ENCODE data around the gene EN2.

The EN2 gene

GRCh38 chr7:155447603-155448002 lies 10.3 kb upstream of the EN2 start:
- TF ChIP-seq, protein P1, sequence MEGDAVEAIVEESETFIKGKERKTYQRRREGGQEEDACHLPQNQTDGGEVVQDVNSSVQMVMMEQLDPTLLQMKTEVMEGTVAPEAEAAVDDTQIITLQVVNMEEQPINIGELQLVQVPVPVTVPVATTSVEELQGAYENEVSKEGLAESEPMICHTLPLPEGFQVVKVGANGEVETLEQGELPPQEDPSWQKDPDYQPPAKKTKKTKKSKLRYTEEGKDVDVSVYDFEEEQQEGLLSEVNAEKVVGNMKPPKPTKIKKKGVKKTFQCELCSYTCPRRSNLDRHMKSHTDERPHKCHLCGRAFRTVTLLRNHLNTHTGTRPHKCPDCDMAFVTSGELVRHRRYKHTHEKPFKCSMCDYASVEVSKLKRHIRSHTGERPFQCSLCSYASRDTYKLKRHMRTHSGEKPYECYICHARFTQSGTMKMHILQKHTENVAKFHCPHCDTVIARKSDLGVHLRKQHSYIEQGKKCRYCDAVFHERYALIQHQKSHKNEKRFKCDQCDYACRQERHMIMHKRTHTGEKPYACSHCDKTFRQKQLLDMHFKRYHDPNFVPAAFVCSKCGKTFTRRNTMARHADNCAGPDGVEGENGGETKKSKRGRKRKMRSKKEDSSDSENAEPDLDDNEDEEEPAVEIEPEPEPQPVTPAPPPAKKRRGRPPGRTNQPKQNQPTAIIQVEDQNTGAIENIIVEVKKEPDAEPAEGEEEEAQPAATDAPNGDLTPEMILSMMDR (IDR thresholded peaks at IDR 0.05; ENCODE audit: low read depth, low read length, missing control alignments): no peak
- H3K4me3 ChIP-seq (ENCODE audit: low read depth, low read length): no peak overlapping the region
- DNase-seq (ENCODE audit: low read depth): no peak

- TF ChIP-seq, protein P1 (IDR thresholded peaks at IDR 0.05; ENCODE audit: low read depth, low read length, missing control alignments): no peak
- DNase-seq (ENCODE audit: low read depth): no peak
- no peak overlapping the region for H3K4me3 ChIP-seq (ENCODE audit: low read depth, low read length)
Measured at GRCh38 chr7:155448632-155449007, 9.3 kb upstream of the EN2 start.

DNA sequence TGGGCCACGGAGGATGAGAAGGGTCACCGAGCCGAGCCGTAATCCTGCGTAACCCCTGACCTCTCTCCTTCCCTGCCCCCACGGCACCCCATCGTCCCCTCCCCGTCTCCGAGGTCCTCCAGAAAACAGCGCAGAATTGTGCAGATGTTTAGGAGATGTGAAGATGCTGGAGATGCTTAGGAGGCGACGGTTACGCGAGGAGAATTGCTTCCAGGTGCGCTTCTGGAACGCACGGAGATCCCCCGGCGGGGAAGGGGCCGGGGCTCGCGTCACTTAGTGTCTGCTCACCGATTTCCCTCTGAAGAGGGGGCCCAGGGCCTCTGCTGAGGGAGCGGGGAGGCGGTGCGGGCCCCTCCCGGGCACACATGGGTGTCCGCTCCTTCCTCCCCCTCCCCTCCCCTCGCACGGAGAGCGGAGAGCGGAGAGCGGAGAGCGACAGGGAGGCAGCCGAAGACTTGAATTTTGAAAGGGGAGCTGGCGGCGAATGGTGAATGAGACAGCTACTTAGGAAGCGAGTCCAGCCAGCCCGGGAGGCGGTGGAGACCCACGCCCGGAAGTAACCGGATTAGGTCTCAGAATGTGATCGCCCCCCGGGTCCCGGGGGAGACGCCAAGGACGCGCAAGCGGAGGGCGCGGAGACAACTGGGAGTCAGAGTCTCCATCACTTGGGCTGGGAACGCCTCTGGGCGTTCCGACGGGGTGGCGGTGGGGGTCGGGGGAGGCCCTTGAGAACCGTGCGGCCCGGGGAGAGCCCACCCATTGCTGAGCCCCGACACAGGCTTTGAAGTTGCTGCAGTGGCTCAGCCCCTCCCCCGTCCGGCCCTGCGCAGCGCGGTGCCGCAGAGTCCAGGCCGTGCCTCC lies 8.7 kb upstream of the EN2 start:
- DNase-seq (ENCODE audit: low read depth): no peak
- no peak overlapping the region for H3K4me3 ChIP-seq (ENCODE audit: low read depth, low read length)

DNA sequence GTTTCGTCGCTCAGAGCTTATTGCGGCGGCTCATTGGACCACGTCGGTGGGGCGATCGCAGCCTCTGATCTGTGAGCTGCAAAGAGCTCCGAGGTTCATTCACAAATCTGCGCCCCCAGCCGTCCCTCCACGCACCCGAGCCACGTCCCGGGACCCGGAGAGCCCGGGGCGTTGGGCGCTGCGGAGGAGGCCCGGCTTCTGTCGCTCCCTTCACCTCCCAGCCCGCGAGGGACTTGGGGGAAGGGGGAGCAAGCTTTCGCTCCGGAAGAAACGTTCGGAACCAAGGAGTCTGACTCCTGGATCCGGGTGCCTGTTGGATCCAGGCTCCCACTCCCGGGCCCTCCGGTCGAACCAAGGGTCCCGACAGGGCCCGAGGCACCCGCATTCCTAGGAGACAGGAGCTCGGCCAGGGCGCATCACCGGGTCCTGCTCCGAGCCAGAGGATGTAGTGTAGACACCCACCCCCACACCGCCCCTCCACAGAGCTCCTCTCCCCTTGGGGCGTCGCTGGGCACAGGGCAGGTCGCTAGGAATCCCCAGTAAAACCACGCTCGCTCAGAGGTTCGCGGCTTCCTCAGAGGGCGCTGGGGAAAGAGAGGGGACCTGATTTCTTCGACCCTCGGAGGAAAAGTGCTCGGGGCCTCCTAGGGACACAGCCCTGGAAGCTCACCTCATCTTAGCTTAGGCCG lies 7.9 kb upstream of the EN2 start:
- no peak overlapping the region for H3K4me3 ChIP-seq (ENCODE audit: low read depth, low read length)
- no peak for DNase-seq (ENCODE audit: low read depth)

More for the DNA sequence above, 8.7 kb upstream of the EN2 start:
- TF ChIP-seq, protein P1 (IDR thresholded peaks at IDR 0.05; ENCODE audit: low read depth, low read length, missing control alignments): no peak

GRCh38 chr7:155450558-155450969 lies 7.4 kb upstream of the EN2 start:
- H3K4me3 ChIP-seq (ENCODE audit: low read depth, low read length): no peak overlapping the region
- DNase-seq (ENCODE audit: low read depth): no peak
- TF ChIP-seq, protein P1 (IDR thresholded peaks at IDR 0.05; ENCODE audit: low read depth, low read length, missing control alignments): no peak

More for the DNA sequence above, 7.9 kb upstream of the EN2 start:
- TF ChIP-seq, protein P1 (IDR thresholded peaks at IDR 0.05; ENCODE audit: low read depth, low read length, missing control alignments): no peak

GRCh38 chr7:155450970-155451801 lies 6.7 kb upstream of the EN2 start:
- TF ChIP-seq, protein P1 (IDR thresholded peaks at IDR 0.05; ENCODE audit: low read depth, low read length, missing control alignments): no peak
- no peak for DNase-seq (ENCODE audit: low read depth)
- H3K4me3 ChIP-seq (ENCODE audit: low read depth, low read length): no peak overlapping the region

Measured in GM12864 (cell line).